Panc1 (cell line): Measurements from ENCODE around the gene FRMPD4. TPM values are rescaled to one million over a fixed set of nuclear protein-coding genes. Genes with fewer than 3 reads are reported as not detected.

ENCODE experiments used
- ATAC-seq: fragments of 200-7000 bp; cut with Tn5 transposase; 2 replicates; pipeline ENCODE4 v1.9.1; 2020; ENCODE audit warnings: mild to moderate bottlenecking, moderate library complexity
- BruUV-seq: library from RNA; stranded (reverse); fragments of 400-500 nt; replicated peaks from 2 replicates; lab custom pipeline; 2021; lab: Mats Ljungman, UMichigan
- CTCF ChIA-PET: fragments of 300-600 bp; sonication (Branson Sonifier 250); formaldehyde crosslinking; loops from one replicate; lab custom pipeline; 2022; ENCODE audit warnings: antibody characterized with exemption; lab: Charles Lee
- POLR2A ChIA-PET: fragments of 300-600 bp; sonication (Branson Sonifier 250); formaldehyde crosslinking; loops from one replicate; lab custom pipeline; 2022; ENCODE audit warnings: antibody characterized with exemption; lab: Charles Lee
- DNase-seq: peaks from one replicate; pipeline ENCODE4 v3.0.0-alpha.2; 2010; ENCODE audit warnings: low read depth, low spot score
- H3K27ac ChIP-seq: 2 replicates; pipeline ENCODE4 v1.5.1; 2011; ENCODE audit warnings: mild to moderate bottlenecking, low read length, inconsistent platforms
- H3K27me3 ChIP-seq: fragments of 200-500 bp; sonication (Bioruptor generic); 2 replicates; pipeline ENCODE4 v1.6.0; 2014; ENCODE audit warnings: low read length, inconsistent platforms; ENCODE audit not compliant: control insufficient read depth, insufficient read depth
- H3K36me3 ChIP-seq: fragments of 200-500 bp; sonication (Bioruptor generic); 2 replicates; pipeline ENCODE4 v1.5.1; 2014; ENCODE audit warnings: inconsistent platforms, mild to moderate bottlenecking, low read length, moderate library complexity; ENCODE audit not compliant: control insufficient read depth, insufficient read depth
- H3K4me1 ChIP-seq: 2 replicates; pipeline ENCODE4 v1.5.1; 2011; ENCODE audit warnings: inconsistent platforms, mild to moderate bottlenecking, low read length, moderate library complexity; ENCODE audit not compliant: control insufficient read depth, insufficient read depth
- H3K4me3 ChIP-seq, 2 experiments: 2 replicates each; pipeline ENCODE4 v1.5.1; 2011 to 2012; ENCODE audit warnings: low read depth in 2 of 2, low read length in 2 of 2, mild to moderate bottlenecking in 2 of 2, inconsistent platforms in 1 of 2, moderate library complexity in 1 of 2
- H3K9me3 ChIP-seq: fragments of 200-500 bp; sonication (Bioruptor generic); 2 replicates; pipeline ENCODE4 v1.5.1; 2014; ENCODE audit warnings: low read depth, mild to moderate bottlenecking, inconsistent platforms, low read length, moderate library complexity; ENCODE audit not compliant: control insufficient read depth, insufficient read depth
- POLR2AphosphoS5 ChIP-seq: IDR thresholded peaks from 2 replicates; pipeline ENCODE4 v1.6.1; 2012; ENCODE audit warnings: mild to moderate bottlenecking, low read depth, low read length, moderate library complexity
- SIN3A ChIP-seq: IDR thresholded peaks from 2 replicates; pipeline ENCODE4 v1.6.1; 2012; ENCODE audit warnings: low read depth, mild to moderate bottlenecking, low read length, moderate library complexity, borderline replicate concordance; ENCODE audit not compliant: insufficient read depth
- TCF7L2 ChIP-seq: IDR thresholded peaks from 2 replicates; pipeline ENCODE4 v1.6.1; 2011; ENCODE audit warnings: mild to moderate bottlenecking, low read depth, low read length, inconsistent platforms
- in situ Hi-C: cut with HindIII; loops from 2 replicates; pipeline ENCODE4 v1.10.0; 2016; ENCODE audit warnings: low sequenced_read_pairs, low pct_unique_long_range_greater_than_20kb
- intact Hi-C: fragments of 100-400 bp; cut with micrococcal nuclease; formaldehyde crosslinking; loops from one replicate; pipeline ENCODE4 v1.10.0; 2022; ENCODE audit not compliant: unreplicated experiment
- total RNA-seq: library from RNA; stranded (reverse); gene quantifications from one replicate; pipeline ENCODE4 v1.2.1, GENCODE V29; 2021; ENCODE audit not compliant: unreplicated experiment
- TF ChIP-seq, protein P1 (sequence below): fragments of 450-650 bp; IDR thresholded peaks from 2 replicates; pipeline ENCODE4 v1.5.1; 2017; ENCODE audit warnings: mild to moderate bottlenecking
- TF ChIP-seq, protein P2 (sequence below), 2 experiments: IDR thresholded peaks; 2 replicates each; pipeline ENCODE4 v1.6.1; 2011 to 2012; ENCODE audit warnings: low read depth in 2 of 2, control low read depth in 1 of 2, low read length in 1 of 2, mild to moderate bottlenecking in 1 of 2, moderate library complexity in 1 of 2; ENCODE audit not compliant: insufficient read depth in 1 of 2

FRMPD4 gene
- total RNA-seq, 1 experiment from 2014 or later: not detected

- no TSS peak for BruUV-seq
- ChIA-PET CTCF (no interaction called here), POLR2A (no interaction called here)
- Histone ChIP-seq H3K27ac (no peak overlapping the region), H3K4me3 (no peak overlapping the region), H3K9me3 (no peaks in the 10 kb centered on the region), H3K27me3 (no peaks in the 10 kb centered on the region), H3K4me1 (no peaks in the 10 kb centered on the region), H3K36me3 (no peaks in the 10 kb centered on the region)
- TF ChIP-seq, protein P1, sequence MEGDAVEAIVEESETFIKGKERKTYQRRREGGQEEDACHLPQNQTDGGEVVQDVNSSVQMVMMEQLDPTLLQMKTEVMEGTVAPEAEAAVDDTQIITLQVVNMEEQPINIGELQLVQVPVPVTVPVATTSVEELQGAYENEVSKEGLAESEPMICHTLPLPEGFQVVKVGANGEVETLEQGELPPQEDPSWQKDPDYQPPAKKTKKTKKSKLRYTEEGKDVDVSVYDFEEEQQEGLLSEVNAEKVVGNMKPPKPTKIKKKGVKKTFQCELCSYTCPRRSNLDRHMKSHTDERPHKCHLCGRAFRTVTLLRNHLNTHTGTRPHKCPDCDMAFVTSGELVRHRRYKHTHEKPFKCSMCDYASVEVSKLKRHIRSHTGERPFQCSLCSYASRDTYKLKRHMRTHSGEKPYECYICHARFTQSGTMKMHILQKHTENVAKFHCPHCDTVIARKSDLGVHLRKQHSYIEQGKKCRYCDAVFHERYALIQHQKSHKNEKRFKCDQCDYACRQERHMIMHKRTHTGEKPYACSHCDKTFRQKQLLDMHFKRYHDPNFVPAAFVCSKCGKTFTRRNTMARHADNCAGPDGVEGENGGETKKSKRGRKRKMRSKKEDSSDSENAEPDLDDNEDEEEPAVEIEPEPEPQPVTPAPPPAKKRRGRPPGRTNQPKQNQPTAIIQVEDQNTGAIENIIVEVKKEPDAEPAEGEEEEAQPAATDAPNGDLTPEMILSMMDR: no peak
- TF ChIP-seq, protein P2, sequence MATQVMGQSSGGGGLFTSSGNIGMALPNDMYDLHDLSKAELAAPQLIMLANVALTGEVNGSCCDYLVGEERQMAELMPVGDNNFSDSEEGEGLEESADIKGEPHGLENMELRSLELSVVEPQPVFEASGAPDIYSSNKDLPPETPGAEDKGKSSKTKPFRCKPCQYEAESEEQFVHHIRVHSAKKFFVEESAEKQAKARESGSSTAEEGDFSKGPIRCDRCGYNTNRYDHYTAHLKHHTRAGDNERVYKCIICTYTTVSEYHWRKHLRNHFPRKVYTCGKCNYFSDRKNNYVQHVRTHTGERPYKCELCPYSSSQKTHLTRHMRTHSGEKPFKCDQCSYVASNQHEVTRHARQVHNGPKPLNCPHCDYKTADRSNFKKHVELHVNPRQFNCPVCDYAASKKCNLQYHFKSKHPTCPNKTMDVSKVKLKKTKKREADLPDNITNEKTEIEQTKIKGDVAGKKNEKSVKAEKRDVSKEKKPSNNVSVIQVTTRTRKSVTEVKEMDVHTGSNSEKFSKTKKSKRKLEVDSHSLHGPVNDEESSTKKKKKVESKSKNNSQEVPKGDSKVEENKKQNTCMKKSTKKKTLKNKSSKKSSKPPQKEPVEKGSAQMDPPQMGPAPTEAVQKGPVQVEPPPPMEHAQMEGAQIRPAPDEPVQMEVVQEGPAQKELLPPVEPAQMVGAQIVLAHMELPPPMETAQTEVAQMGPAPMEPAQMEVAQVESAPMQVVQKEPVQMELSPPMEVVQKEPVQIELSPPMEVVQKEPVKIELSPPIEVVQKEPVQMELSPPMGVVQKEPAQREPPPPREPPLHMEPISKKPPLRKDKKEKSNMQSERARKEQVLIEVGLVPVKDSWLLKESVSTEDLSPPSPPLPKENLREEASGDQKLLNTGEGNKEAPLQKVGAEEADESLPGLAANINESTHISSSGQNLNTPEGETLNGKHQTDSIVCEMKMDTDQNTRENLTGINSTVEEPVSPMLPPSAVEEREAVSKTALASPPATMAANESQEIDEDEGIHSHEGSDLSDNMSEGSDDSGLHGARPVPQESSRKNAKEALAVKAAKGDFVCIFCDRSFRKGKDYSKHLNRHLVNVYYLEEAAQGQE (IDR thresholded peaks at IDR 0.05; ENCODE audit: insufficient read depth in 1 of 2, low read depth in 2 of 2, low read length in 1 of 2): no peak
- TF ChIP-seq TCF7L2 (no peak), POLR2AphosphoS5 (no peak)
- ATAC-seq (no peak), DNase-seq (no peak)
- intact Hi-C loops: no loop called here
- in situ Hi-C loops: no loop called here
These were observed 325.6 kb downstream of the FRMPD4 start for GRCh38 chrX:12463873-12464272.

DNA sequence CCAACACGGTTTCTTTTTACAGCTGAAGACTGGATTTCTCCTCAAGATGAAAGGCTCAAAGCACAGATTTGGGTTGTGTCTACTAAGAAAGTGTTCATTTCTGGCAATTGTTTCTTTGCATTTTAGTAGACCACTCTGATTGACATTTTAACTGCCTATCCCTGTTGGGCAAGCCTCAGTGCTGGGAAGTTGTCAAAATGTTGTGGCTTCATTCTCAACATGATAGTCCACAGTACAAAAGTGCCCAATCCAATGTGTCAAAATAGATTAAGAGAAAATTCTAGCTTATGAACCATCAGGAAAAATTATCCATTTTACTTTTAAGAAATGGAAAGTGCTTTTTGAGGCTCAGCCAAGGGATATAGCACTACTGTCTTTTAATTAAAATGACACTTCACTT, 329.0 kb downstream of the FRMPD4 start:
- in situ Hi-C loops (no loop called here), intact Hi-C loops (no loop called here)
- TF ChIP-seq TCF7L2 (no peak), POLR2AphosphoS5 (no peak), SIN3A (no peak)
- TF ChIP-seq, protein P1: no peak
- TF ChIP-seq, protein P2 (IDR thresholded peaks at IDR 0.05; ENCODE audit: insufficient read depth in 1 of 2, low read depth in 2 of 2, low read length in 1 of 2): no peak
- no peak for DNase-seq
- H3K36me3 ChIP-seq: no peaks in the 10 kb centered on the region
- no peaks in the 10 kb centered on the region for H3K4me1 ChIP-seq
- CTCF ChIA-PET: no interaction called here
- H3K9me3 ChIP-seq: no peaks in the 10 kb centered on the region
- no peak overlapping the region for H3K4me3 ChIP-seq
- no peak for ATAC-seq
- H3K27me3 ChIP-seq: no peaks in the 10 kb centered on the region
- POLR2A ChIA-PET: no interaction called here
- H3K27ac ChIP-seq: no peak overlapping the region
- BruUV-seq: no TSS peak
